DND-41 (cell line): ENCODE results near the gene MAP6.

Experiments
- CTCF ChIP-seq: IDR thresholded peaks from 2 replicates; pipeline ENCODE4 v1.5.1; 2012; ENCODE audit warnings: borderline replicate concordance, low read length, moderate library complexity, mild to moderate bottlenecking; ENCODE audit not compliant: poor library complexity, severe bottlenecking; ENCODE audit errors: extremely low read depth
- EZH2 ChIP-seq: IDR thresholded peaks from 3 replicates; pipeline ENCODE4 v1.6.1; 2012; ENCODE audit warnings: borderline replicate concordance, low read depth, mild to moderate bottlenecking, moderate library complexity, low read length, inconsistent platforms; ENCODE audit not compliant: severe bottlenecking

GRCh38 chr11:75626889-75627529, 41.8 kb downstream of the MAP6 start:
- TF ChIP-seq CTCF (no peak), EZH2 (no peak)
